Activated CD8-positive, alpha-beta memory T cell treated with anti-CD3 and anti-CD28 coated beads, Interleukin-2, amount 50 U/mL, for 24 hours (primary cell): ENCODE measurements around the gene ZNF28.
A peak's percentile ranks its signal among the peaks of the same experiment; 100 is the strongest.
"Not testable (repeated sequence)": the region's sequence is repeated elsewhere in the genome, so short reads cannot be mapped to it uniquely, and the experiment has no call there.

Source experiments
- DNase-seq: peaks from one replicate; pipeline ENCODE4 v3.0.0-alpha.2; 2020; ENCODE audit errors: extremely low read depth

ZNF28 gene

GRCh38 chr19:52821204-52821960, at the start of gene ZNF28:
Gene ZNF28 (minus strand): TSS chr19:52821633. CDS start chr19:52817958, 3,675 bp downstream.
- peak; percentile 34 for DNase-seq

GRCh38 chr19:52868031-52868430, 46.6 kb upstream of the ZNF28 start:
- DNase-seq: not testable (repeated sequence)

- peak; percentile 23 for DNase-seq
These were observed 36.2 kb upstream of the ZNF28 start, which contains the start of gene ZNF468 for GRCh38 chr19:52857378-52858191. Gene ZNF468 (minus strand): TSS chr19:52857619. CDS start chr19:52854272, 3,347 bp downstream.

DNA sequence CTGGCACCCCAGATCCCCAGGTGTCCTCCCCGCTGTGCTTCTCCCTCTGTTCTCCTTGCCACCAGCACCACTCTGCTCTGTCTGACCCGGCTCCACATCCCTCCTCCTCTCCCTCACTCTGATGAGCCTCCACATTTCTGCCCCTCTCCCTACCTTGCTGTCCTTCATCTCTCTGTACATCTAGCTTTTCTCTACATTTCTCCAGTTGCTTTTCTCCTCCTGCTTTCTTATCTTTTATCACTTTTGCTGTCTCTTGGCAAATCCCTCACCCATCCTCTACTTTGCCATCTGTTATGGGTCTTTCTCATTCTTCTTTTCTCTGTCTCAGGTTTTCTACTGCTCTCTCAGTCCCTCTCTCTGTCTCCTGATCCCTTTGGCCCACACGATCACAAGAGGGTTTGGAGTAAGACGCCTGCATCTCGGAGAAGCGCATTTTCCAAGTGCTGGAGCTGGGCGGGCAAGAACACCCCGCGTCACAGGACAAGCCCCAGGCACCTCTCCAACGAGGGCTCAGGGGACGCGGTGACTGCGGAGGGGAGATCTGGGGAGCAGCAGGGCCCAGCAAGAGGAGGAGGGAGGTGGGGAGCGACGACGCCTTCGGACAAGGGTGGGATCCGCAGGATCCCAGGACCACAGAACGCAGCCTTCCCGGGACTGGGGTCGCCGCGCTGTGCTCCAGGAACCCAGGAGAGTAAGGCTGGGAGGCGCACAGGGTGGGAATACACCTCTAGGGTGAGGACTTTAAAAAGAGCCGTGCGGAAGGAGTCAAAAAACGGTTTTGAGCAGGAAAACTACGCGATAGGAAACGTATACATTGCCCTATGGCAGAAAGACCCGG, 35.3 kb upstream of the ZNF28 start:
- not testable (repeated sequence) for DNase-seq

GRCh38 chr19:52847352-52847751, 25.9 kb upstream of the ZNF28 start:
- not testable (repeated sequence) for DNase-seq

GRCh38 chr19:52840825-52841465, 19.5 kb upstream of the ZNF28 start:
- not testable (repeated sequence) for DNase-seq

DNA sequence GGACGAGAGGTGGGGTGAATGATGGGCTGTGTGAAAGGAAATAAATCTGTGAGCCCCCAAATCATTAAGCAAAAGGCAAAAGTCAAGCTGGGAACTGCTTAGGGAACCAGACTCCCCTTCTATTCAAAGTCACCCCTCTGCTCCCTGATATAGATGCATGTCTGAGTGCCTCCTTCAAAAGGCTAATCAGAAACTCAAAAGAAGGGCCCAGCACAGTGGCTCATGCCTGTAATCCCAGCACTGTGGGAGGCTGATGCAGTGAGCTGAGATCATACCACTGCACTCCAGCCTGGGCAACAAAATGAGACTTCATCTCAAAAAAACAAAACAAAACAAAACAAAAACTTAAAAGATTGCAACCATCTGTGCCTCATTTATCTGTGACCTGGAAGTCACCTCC, 12.9 kb upstream of the ZNF28 start:
- DNase-seq: not testable (repeated sequence)

GRCh38 chr19:52833541-52833940, 12.1 kb upstream of the ZNF28 start:
- not testable (repeated sequence) for DNase-seq

GRCh38 chr19:52829866-52830265, 8.4 kb upstream of the ZNF28 start:
- DNase-seq: not testable (repeated sequence)

DNA sequence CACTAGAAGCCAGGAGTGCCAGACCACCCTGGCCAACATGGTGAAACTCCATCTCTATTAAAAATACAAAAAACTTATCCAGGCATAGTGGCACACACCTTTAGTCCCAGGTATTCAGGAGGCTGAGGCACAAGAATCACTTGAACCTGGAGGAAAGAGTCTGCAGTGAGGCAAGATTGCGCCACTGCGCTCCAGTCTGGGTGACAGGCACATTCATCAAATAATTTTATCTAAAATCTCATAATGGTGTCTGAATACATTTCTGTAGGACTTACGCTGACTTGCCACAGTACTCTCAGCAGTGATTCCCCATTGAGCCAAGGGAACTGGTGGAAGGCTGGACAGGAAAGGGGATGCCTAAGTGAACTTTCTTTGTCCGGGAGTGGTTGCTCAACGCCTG, 4.3 kb upstream of the ZNF28 start:
- no peak for DNase-seq

- no peak for DNase-seq
These were observed 2.2 kb upstream of the ZNF28 start for GRCh38 chr19:52823676-52824075.

- DNase-seq: not testable (repeated sequence)
These were observed 795 bp downstream of the ZNF28 start for GRCh38 chr19:52820472-52821203.

DNA sequence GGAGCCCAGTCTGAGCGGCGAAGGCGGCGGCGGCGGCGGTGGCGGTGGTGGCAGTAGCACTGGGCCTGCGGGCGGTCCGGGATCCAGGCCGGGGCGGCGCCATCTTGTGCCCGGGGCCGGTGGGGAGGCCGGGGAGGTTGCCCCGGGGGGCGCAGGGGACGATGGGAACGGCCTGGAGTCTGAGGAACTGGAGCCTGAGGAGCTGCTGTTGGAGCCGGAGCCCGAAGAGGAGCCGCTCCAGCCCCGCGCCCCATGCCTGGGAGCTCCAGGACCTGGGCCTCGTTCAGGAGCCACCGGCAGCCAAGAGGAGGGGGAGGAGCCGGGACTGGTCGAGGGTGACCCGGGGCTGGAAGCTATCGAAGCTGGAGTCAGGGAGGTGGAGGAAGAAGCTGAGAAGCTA, 11.6 kb downstream of the ZNF28 start:
- no peak for DNase-seq

- not testable (repeated sequence) for DNase-seq
These were observed 21.3 kb downstream of the ZNF28 start for GRCh38 chr19:52799950-52800640.

GRCh38 chr19:52789440-52789839, 32.0 kb downstream of the ZNF28 start:
- no peak for DNase-seq

DNA sequence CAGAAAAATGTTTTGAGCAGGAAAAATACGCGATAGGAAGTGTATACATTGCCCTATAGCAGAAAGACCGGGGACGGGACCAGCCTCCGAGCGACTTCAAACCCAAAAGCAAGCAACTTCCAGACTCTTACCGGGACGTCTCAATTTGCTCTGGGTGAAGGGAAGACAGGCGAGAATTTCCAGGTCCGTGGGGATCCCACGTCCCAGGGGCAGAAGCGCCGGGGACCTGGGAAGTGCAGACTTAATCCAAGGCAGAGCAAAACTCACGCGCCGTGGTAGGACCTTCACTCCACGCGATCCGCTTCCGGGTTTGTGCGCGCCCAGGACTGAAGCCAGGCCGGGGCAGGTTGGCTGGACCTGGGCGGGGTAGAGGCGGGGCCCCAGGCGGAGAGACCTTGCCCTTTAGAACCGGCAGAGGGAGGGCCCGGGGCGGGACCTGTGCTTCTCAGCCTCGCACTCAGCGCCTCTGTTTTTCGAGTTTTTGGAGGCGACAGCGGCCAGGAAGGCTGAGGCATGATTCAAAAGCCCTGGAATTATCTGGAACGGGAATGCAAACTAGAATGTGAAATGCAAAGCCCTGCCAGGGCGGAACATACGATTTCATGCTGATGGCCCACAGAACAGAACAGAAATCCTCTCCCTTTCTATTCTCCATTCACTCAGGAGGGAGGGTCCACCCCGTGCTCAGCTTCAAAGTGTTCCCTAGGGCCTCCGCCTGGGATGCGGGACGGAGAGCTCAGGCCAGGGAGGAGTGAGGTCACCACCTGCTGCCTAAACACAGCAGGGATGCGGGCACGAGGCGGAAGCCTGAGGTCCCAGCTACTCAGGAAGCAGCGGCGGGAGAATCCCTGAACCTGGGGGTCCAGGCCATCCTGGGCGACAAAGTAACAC, 34.7 kb downstream of the ZNF28 start, which contains the start of gene ZNF600:
Gene ZNF600 (minus strand): TSS at position 328 of the 891 bp plus-strand sequence. CDS start 7,903 bp downstream, outside the sequence.
- peak; percentile 52 for DNase-seq

- no peak for DNase-seq
These were observed 35.4 kb downstream of the ZNF28 start for GRCh38 chr19:52786078-52786463.

DNA sequence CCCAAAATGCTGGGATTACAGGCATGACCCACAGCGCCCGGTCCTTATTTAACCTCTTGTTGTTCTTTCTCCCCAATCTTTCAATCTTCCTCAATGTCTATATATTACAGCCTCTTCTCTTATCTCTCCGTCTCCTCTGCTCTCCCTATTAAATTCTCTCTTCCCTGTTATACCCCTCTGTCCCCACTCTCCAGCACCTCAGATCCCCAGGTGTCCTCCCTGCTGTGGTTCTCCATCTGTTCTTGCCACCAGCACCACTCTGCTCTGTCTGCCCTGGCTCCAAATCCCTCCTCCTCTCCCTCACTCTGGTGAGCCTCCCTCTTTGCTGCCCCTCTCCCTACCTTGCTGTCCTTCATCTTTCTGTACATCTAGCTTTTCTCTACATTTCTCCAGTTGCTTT, 35.9 kb downstream of the ZNF28 start:
- DNase-seq: no peak

- DNase-seq: not testable (repeated sequence)
These were observed 38.6 kb downstream of the ZNF28 start for GRCh38 chr19:52782864-52783263.
